D721Med (cell line): Measurements from ENCODE around the gene HSPA12B.
A peak's percentile ranks its signal among the peaks of the same experiment; 100 is the strongest.

Experiments
- DNase-seq: peaks from one replicate; pipeline ENCODE4 v3.0.0; 2011; ENCODE audit warnings: low spot score; ENCODE audit not compliant: insufficient read length
- FAIRE-seq: peaks from 2 replicates; lab custom pipeline; 2011; peaks lifted over from hg19 to GRCh38; lab: Jason Lieb, UNC
- TF ChIP-seq, protein P1 (sequence below): IDR thresholded peaks from 2 replicates; pipeline ENCODE4 v1.5.1; 2012; ENCODE audit warnings: mild to moderate bottlenecking, control low read depth; ENCODE audit not compliant: insufficient read depth; ENCODE audit errors: missing control alignments

Gene HSPA12B

DNA sequence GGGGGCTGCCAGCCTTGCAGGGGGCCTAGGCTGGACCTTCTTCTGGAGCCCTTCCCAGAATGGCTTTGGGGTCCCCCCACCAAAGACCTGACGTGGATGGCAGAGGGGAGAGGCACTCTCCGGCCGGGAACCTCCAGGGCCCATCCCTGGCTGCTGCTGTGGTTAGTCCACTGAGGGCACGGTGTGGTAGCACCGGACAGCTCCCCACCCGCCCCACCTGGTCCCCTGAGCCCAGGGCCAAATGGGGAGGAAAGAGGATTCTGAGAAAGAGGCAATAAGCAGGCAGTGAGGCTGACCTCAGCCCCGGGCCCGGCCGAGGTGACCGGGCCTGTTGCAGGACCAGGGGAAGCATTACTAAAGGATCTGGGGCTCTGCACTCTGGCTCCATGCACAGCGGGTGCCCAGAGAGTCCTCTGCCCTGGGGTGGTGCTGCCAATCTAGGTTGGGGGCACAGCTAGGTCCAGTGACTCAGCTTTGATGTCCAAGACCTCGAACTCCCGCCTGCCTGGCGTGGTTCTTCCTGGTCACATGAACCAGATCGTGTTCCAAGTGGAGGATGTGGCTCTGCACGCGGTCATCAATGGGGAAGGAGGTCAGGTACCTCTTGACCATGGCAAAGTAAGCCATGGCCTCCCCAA is 51.9 kb downstream of the HSPA12B start:
- TF ChIP-seq, protein P1, sequence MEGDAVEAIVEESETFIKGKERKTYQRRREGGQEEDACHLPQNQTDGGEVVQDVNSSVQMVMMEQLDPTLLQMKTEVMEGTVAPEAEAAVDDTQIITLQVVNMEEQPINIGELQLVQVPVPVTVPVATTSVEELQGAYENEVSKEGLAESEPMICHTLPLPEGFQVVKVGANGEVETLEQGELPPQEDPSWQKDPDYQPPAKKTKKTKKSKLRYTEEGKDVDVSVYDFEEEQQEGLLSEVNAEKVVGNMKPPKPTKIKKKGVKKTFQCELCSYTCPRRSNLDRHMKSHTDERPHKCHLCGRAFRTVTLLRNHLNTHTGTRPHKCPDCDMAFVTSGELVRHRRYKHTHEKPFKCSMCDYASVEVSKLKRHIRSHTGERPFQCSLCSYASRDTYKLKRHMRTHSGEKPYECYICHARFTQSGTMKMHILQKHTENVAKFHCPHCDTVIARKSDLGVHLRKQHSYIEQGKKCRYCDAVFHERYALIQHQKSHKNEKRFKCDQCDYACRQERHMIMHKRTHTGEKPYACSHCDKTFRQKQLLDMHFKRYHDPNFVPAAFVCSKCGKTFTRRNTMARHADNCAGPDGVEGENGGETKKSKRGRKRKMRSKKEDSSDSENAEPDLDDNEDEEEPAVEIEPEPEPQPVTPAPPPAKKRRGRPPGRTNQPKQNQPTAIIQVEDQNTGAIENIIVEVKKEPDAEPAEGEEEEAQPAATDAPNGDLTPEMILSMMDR = no peak
- DNase-seq (no peak), FAIRE-seq (no peak)

- TF ChIP-seq, protein P1 = no peak
- DNase-seq = no peak
- FAIRE-seq = no peak
These were observed 52.4 kb downstream of the HSPA12B start for GRCh38 chr20:3784863-3785239.

DNA sequence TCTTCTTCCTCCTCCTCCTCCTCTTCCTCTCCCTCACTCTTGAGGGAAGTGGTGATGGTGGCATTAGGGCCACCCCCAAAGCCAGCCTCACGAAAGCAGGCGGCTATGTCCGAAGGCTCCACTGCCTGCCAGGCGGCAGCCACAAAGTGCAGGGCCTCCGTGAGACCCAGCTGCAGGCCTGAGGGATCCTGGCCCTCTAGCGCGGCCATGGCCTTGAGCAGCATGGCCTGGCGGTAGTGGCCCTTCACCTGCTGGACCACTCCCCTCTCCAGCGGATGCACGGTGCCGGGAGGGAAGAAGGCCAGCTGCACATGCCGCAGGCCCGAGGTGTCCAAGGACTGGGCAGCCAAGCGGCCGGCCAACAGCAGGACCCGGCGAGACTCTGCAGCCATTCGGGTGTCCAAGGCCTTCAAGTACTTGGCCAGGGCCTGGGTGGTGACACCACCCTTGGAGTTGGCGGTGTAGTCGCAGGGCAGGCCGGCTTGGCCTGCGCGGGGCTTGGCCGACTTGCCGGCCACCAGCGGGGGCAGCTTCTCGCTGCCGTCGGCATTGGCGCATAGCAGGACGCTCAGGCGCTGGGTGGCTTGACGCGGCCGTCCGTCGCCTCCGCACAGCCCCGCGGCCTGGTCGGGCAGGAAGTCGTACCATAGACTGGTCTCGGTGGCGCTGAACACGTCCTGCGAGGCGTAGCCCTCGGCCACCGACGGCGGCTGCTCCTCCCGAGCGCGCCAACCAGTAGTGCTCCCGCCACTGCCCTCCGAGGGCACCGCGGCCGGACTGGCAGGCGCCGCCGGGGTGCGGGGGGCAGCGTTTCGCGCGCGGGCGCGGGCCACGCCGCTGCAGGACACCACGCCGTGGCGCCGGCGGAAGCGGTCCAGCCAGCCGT is 53.0 kb downstream of the HSPA12B start:
- FAIRE-seq = no peak
- DNase-seq = no peak
- TF ChIP-seq, protein P1 = no peak

GRCh38 chr20:3786126-3786484 is 53.6 kb downstream of the HSPA12B start:
- TF ChIP-seq, protein P1 = no peak
- FAIRE-seq (no peak), DNase-seq (no peak)

DNA sequence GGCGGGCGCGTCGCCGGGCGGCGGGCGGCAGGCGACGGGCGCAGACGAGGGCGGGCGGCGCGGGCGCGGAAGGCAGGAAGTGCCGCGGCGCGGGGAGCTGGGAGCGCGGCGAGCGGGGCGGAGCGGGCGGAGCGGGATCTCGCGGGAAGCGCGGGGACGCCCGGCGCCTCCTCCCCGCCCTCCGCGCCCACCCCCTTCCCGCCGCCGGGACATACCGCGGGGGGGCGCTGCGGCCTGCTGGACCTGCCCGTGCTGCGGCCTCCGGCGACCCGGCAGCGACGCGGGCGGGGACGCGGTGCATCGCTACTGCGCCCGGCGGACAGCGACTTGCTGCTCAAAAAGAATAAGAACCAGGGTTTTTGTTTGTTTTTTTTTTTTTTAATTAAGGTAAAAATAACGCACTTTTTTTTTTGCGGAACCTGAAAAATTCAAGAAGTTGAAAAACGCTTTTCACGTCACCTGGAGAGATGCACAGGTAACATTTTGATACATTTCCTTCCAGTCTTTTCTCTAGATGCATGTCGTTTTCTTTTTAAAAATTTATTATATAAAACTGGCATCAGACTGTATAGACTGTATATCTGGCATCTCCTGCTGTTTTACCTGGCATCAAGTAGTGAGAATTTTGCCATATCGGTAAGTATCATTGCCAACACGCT is 54.3 kb downstream of the HSPA12B start, which contains the start of gene CENPB:
Gene CENPB, minus strand, starts transcription at position 76 of the 659 bp plus-strand sequence. CDS start 257 bp downstream, outside the sequence.
- no peak for FAIRE-seq

GRCh38 chr20:3787324-3788014 is 55.0 kb downstream of the HSPA12B start:
- DNase-seq = no peak
- TF ChIP-seq, protein P1 = no peak
- FAIRE-seq = no peak

More for the DNA sequence above, 54.3 kb downstream of the HSPA12B start, which contains the start of gene CENPB:
- DNase-seq = peak; percentile 61
- TF ChIP-seq, protein P1 = peak; percentile 62
